Activated CD8-positive, alpha-beta memory T cell treated with anti-CD3 and anti-CD28 coated beads for 4 hours (primary cell): ENCODE measurements around the gene YBX2.
"Not testable (repeated sequence)": the region's sequence is repeated elsewhere in the genome, so short reads cannot be mapped to it uniquely, and the experiment has no call there.

ENCODE experiments used
- DNase-seq, 2 donors: peaks; one replicate each; pipeline ENCODE4 v3.0.0-alpha.2; 2020; ENCODE audit warnings: low read depth in 2 of 2

The YBX2 gene

DNA sequence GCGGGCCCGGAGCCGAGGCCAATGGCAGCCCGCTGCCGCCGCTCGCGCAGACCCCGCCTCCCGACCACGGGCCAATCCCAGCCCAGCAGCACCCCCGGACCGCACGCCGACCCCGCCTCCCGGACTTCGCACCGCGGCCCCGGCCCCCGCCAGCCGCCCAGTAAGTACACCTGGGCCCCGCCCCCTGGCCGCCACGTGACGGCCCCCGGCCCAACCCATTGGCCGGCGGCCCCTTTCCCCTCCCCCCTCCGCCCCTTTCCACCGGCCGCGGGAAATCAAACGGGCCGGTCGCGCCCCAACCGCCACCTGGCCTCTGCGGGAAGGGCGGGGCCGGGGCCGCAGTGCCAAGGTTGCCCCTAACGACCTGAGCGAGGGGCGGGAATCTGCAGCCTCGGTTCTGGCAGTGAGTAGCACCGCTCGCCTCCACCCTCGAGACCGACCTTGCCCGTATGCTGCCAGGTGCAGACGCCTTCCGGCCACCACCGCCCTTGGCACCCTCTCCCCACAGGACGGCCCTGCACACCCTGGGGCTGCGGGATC lies at the start of gene YBX2:
Gene YBX2, minus strand, starts transcription at position 26 of the 540 bp plus-strand sequence. CDS start 139 bp downstream, outside the sequence.
- peak in 1 of 2 donors; percentile 61 for DNase-seq

GRCh38 chr17:7343250-7343649 lies 48.8 kb upstream of the YBX2 start:
- no peak for DNase-seq

DNA sequence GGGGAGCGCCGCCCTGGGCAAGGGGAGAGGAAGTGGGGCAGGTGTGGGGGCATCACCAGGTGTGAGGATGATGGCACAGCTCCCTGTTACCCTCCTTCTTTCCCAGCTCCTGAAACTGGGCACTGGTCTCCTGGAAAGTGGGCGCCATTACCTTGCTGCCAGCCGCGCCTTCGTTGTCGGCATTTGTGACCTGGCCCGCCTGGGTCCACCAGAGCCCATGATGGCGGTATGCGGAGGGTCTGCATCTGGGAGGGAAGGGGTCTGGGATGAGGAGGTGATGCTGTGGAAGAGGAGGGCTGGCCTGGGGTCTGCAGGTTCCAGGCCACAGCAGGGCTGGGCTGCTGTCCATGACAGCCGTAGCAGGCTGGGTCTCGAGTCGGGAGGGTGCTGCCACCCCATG lies 47.4 kb upstream of the YBX2 start:
- DNase-seq: no peak

GRCh38 chr17:7340179-7340578 lies 45.7 kb upstream of the YBX2 start:
- DNase-seq: no peak

- not testable (repeated sequence) for DNase-seq
These were observed 43.2 kb upstream of the YBX2 start for GRCh38 chr17:7337600-7337999.

DNA sequence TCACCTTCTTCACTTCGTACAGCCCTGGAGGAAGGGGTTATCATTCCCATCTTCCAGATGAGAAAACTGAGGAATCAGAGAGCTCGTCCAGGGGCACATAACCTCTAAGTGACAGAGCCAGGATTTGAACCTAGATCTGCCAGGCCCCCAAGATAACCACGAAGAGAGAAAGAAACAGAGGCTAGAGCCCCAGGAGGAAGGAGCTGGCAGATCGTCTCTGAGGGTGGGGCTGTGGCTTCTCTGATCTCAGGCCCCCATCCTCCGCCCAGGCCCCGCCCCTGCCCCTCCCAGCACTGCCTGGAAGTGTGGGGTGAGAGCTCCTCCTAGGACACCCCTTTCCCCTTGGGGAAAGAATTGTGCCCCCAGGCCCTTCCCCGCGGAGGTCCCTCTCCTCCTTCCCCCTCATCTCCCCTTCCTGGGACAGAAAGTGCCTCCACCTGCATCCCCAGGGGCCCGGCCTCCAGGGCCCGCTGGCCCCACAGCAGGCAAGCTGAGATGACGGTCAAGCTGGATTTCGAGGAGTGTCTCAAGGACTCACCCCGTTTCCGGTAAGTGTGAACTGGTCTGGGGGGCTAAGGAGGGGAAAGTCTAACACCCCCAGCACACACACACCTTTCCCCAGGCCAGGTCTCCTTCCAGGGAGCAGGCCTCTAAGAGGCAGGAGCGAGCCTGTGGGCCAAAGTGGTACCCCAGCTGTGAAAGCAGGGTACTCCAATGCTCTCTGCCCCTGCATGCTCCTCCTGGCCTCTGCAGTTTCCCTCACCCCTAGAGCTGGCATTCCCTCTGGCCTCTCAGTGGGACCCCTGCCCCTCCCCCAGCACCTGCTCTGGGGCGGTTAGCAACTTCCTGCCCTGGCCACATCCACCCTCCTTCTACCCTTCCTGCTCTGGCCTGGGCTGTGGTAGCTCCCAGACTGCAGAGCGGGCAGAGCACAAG lies 42.1 kb upstream of the YBX2 start, which contains the start of gene ACAP1:
Gene ACAP1, plus strand, starts transcription at position 290 of the 936 bp plus-strand sequence. Its CDS starts 206 bp downstream, at position 496.
- DNase-seq: peak; percentile 69 to 70

- DNase-seq: not testable (repeated sequence)
These were observed 41.3 kb upstream of the YBX2 start for GRCh38 chr17:7335765-7336164.

DNA sequence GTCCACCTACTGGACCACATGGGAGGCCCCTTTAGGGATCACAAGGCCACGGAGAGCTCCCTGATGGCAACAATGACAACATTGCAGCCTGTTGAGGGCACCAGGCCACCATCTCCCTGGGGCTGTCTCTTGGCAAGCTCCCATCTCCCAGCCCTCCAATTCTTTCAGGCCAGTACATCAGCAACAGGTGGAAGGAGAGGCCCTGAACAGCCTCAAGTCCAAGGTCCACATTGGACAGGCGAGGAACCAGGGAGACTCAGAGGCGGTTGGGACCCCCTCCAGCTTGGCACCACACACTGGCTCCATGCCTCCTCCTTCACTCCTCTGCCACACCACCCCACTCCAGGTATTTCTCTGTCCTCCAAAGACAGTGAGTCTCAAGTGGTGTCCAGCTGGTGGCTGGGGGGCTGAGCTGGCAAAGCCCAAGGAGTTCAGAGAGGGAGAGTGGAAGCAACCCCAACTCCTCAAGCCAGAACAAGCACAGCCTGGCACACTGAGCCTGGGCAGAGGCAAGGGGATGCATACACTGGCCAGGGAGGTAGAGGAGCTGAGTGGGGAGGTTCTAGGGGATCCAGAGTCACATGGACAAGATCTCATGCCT lies 40.6 kb upstream of the YBX2 start:
- no peak for DNase-seq

DNA sequence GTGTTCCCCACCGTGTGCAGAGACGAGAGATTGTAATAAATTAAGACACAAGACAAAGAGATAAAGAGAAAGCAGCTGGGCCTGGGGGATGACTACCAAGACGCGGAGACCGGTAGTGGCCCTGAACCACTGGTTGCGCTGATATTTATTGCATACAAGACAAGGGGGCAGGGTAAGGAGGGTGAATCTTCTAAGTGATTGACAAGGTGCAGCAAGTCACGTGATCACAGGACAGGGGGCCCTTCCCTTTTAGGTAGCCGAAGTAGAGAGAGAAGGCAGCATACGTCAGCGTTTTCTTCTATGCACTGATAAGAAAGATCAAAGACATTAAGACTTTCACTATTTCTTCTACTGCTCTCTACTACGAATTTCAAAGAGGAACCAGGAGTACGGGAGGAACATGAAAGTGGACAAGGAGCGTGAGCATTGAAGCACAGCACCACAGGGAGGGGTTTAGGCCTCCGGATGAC lies 38.2 kb upstream of the YBX2 start:
- not testable (repeated sequence) for DNase-seq

DNA sequence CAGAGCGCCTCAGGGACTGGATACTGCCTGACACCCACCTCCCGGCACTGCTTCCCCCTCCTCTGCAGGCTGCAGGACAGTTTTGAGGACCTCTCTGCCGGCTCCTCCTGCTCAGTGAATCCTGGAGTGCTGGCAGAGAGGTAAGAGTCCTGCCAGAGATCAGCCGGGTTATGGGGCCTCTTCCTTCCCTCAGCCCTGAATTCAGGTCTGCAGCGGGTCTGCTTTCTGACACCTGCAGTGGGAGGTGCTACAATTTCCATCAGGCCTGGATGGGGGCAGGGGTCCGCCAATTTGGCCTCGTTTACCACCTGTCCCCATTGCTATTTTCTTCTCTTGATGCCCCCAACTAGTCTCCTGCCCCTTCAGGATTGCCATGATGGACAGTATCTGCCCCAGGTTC lies 37.7 kb upstream of the YBX2 start:
- no peak for DNase-seq

- DNase-seq: no peak
These were observed 36.2 kb upstream of the YBX2 start for GRCh38 chr17:7330638-7331015.

DNA sequence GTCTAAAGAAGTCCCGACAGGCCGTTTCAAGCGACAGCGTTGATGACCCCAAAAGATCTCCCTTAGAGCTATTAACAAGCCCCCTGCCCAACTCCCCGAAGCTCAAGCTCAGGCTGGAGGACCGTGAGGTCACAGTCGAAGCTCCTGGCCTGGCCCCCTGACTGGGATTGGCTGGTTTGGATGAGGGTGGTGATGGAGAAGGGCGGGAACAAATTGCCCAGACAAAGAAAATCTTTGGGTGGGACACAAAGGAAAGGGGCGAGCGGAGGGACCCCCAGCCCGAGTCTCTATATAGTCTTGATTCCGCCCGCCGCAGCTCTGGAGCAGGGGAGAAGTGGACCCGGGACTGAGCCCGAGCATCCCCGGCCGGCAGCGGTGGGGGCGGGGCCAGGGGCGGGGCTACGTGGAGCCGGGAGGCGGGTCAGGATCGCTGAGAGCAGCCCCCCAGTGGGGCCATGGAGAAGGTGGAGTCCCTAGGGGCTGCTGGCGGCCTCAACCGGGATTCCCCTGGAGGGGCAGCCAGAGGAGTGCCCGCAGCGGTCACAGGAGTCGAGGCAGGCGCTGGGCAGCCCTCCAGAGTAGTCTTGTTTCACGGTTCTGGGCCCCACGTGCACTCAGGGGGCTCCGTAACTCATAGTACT lies 35.7 kb upstream of the YBX2 start:
- peak; percentile 51 to 60 for DNase-seq

DNA sequence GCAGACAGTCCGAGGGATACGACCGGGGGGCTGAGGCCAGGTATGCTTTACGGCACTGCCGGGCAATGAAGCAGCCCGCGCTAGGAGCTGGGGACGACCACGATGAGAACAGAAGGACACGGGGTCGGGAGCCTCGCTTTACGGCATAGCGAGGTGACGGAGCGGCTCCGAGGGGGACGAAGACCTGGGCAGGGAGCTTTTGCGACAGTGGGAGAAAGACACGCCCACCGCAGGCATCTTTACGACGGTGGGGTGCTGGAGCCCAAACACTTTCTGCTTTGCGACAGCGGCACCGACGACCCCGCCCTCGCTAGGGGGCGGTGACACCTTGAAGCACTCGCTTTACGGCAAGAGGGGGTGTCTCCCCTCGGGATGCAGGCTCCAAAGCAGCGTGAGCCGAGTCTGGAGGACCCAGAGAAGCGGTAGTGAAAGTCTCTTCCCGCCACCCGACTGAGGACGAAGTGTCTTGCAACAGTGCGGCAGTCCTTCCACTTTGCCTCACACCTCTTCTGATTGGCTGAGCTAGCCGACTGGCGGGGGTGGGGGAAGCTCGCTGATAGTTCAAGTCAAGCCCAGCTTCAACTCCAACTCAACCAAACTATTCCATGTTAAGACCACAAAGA lies 35.0 kb upstream of the YBX2 start:
- peak; percentile 87 to 95 for DNase-seq

- DNase-seq: no peak
These were observed 34.5 kb upstream of the YBX2 start, which contains the start of gene NEURL4 for GRCh38 chr17:7328840-7329373. NEURL4 (minus strand) TSS chr17:7329335; CDS start chr17:7329312, 23 bp downstream.

GRCh38 chr17:7328009-7328408 lies 33.6 kb upstream of the YBX2 start:
- DNase-seq: no peak

GRCh38 chr17:7327501-7327900 lies 33.1 kb upstream of the YBX2 start:
- DNase-seq: no peak

DNA sequence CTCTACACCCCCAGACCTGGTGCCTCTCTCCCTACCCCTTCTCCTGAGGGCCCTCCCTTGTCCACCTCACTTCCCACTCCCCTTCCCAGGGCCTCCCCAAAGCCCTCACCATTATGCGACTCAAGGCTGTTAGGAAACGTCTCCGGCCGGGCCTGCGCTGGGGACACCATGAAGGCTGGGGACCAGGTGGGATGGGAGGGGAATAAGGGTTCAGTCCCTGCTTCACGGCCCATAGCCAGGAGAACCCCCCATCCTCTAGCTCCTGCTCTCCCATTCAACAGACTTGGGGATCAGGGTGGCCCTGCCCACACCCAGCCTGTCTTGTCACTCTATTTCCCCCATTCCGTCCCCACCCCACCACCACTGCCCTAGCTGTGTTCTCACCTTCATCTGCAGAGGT lies 32.6 kb upstream of the YBX2 start:
- no peak for DNase-seq

GRCh38 chr17:7326186-7326585 lies 31.7 kb upstream of the YBX2 start:
- no peak for DNase-seq

DNA sequence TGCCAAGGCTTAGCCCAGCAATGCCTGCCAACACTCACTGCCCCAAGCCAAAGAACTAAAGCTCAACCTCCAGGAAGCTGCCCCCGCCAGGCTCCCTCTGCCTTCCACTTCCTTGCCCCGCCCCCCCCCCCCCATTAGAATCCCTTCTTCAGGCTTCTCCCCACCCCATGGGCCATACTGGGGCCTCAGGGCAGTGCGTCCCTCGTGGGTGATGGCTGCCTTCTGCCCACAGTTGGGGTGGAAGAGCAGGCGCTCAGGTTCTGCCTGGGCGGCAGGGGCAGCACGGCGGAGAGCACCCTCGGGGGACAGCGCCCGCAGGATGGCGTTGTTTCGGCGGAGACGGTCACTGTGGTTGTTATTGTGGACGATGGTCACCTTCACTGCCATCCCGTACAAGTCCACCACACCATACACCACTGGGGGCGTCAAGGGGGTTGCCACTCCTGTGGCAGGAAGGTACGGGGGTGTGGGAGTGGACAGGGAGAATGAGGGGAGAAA lies 30.6 kb upstream of the YBX2 start:
- no peak for DNase-seq

GRCh38 chr17:7324438-7324779 lies 30.0 kb upstream of the YBX2 start:
- DNase-seq: no peak
